H1 (cell line): ENCODE measurements around the gene PTPRD. TPM values are rescaled to one million over a fixed set of nuclear protein-coding genes. Genes with fewer than 3 reads are reported as not detected.

Experiments used
- CTCF ChIA-PET: fragments of 300-600 bp; sonication (Branson Sonifier 250); formaldehyde crosslinking; loops from one replicate; lab custom pipeline; 2021; ENCODE audit not compliant: partially characterized antibody; lab: Charles Lee
- POLR2A ChIA-PET: fragments of 300-600 bp; sonication (Branson Sonifier 250); formaldehyde crosslinking; loops from one replicate; lab custom pipeline; 2021; ENCODE audit warnings: inconsistent platforms; ENCODE audit not compliant: partially characterized antibody; lab: Charles Lee
- DNase-seq, 2 experiments: peaks; one replicate each; pipeline versions ENCODE4 v3.0.0 to v3.0.0-alpha.2; 2010 to 2022; ENCODE audit warnings: low spot score in 2 of 2, low read depth in 1 of 2, mixed read lengths in 1 of 2
- FAIRE-seq: peaks from 2 replicates; lab custom pipeline; 2011; peaks lifted over from hg19 to GRCh38; lab: Jason Lieb, UNC
- H2AFZ ChIP-seq: 2 replicates; pipeline ENCODE4 v1.8.1; 2012; ENCODE audit warnings: low read length, inconsistent platforms
- H2AK5ac ChIP-seq: 2 replicates; pipeline ENCODE4 v1.6.1; 2013; ENCODE audit warnings: low read depth, low read length
- H2BK120ac ChIP-seq: replicated peaks from 2 replicates; pipeline ENCODE3; 2013; ENCODE audit warnings: low read depth, low read length, inconsistent platforms
- H2BK12ac ChIP-seq: 2 replicates; pipeline ENCODE4 v1.6.1; 2013; ENCODE audit warnings: low read depth, low read length
- H2BK15ac ChIP-seq: 2 replicates; pipeline ENCODE4 v1.6.1; 2013; ENCODE audit warnings: low read length
- H2BK20ac ChIP-seq: 2 replicates; pipeline ENCODE4 v1.6.1; 2013; ENCODE audit warnings: low read length
- H2BK5ac ChIP-seq: 2 replicates; pipeline ENCODE4 v1.6.1; 2013; ENCODE audit warnings: low read depth, low read length
- H3K14ac ChIP-seq: 2 replicates; pipeline ENCODE4 v1.6.1; 2013; ENCODE audit warnings: inconsistent platforms; ENCODE audit not compliant: insufficient read length
- H3K18ac ChIP-seq: 2 replicates; pipeline ENCODE4 v1.6.1; 2013; ENCODE audit warnings: low read length; ENCODE audit errors: extremely low read depth
- H3K23ac ChIP-seq: 2 replicates; pipeline ENCODE4 v1.6.1; 2013; ENCODE audit warnings: inconsistent platforms; ENCODE audit not compliant: insufficient read length
- H3K23me2 ChIP-seq: 2 replicates; pipeline ENCODE4 v1.6.1; 2013; ENCODE audit warnings: low read depth, low read length
- H3K27ac ChIP-seq: 2 replicates; pipeline ENCODE4 v1.6.1; 2011; ENCODE audit warnings: low read depth, low read length, inconsistent platforms
- H3K27me3 ChIP-seq, 4 experiments: replicated peaks in 1 of 4; 1 replicate in 1 of 4; 2 replicates in 3 of 4; pipeline versions ENCODE4 v1.6.1 to v1.8.1; 2011 to 2013; ENCODE audit warnings: low read length in 3 of 4, mild to moderate bottlenecking in 3 of 4, inconsistent platforms in 2 of 4, mixed read lengths in 2 of 4, moderate library complexity in 1 of 4; ENCODE audit not compliant: control insufficient read depth in 3 of 4, insufficient read depth in 3 of 4; ENCODE audit errors: extremely low read depth in 1 of 4
- H3K36me3 ChIP-seq, 4 experiments: 2 replicates each; pipeline versions ENCODE4 v1.6.1 to v1.8.1; 2011 to 2013; ENCODE audit warnings: mild to moderate bottlenecking in 4 of 4, low read length in 3 of 4, moderate library complexity in 2 of 4, control low read depth in 1 of 4, inconsistent platforms in 1 of 4; ENCODE audit not compliant: insufficient read depth in 4 of 4, control insufficient read depth in 2 of 4
- H3K4ac ChIP-seq: replicated peaks from 2 replicates; pipeline ENCODE3; 2013; ENCODE audit warnings: low read length, low read depth, mixed read lengths, inconsistent platforms; ENCODE audit not compliant: insufficient read length
- H3K4me1 ChIP-seq, 4 experiments: replicated peaks in 1 of 4; 1 replicate in 1 of 4; 2 replicates in 3 of 4; pipeline versions ENCODE4 v1.6.1 to v1.8.1; 2011 to 2013; ENCODE audit warnings: low read length in 3 of 4, inconsistent platforms in 2 of 4, mixed read lengths in 1 of 4; ENCODE audit not compliant: insufficient read depth in 4 of 4, control insufficient read depth in 3 of 4
- H3K4me2 ChIP-seq, 2 experiments: 2 replicates each; pipeline versions ENCODE4 v1.6.1 to v1.8.1; 2011 to 2013; ENCODE audit warnings: low read depth in 2 of 2, low read length in 2 of 2, control low read depth in 1 of 2, inconsistent platforms in 1 of 2, mild to moderate bottlenecking in 1 of 2; ENCODE audit not compliant: insufficient read depth in 1 of 2
- H3K4me3 ChIP-seq, 4 experiments: fragments of 200-600, 300-600 bp in 1 of 4; sonication (generic), shearing (Covaris generic), sonication (Bioruptor Twin) in 1 of 4; 2 replicates each; pipeline versions ENCODE4 v1.5.1 to v1.8.1; 2011 to 2016; ENCODE audit warnings: low read length in 4 of 4, low read depth in 3 of 4, control low read depth in 2 of 4, inconsistent platforms in 2 of 4, mild to moderate bottlenecking in 2 of 4, mixed read lengths in 1 of 4, moderate library complexity in 1 of 4; ENCODE audit not compliant: insufficient read depth in 2 of 4; ENCODE audit errors: extremely low read depth in 1 of 4
- H3K56ac ChIP-seq: replicated peaks from 2 replicates; pipeline ENCODE3; 2013; ENCODE audit warnings: low read depth, mild to moderate bottlenecking, mixed read lengths, low read length, inconsistent platforms; ENCODE audit not compliant: insufficient read length
- H3K79me1 ChIP-seq: 2 replicates; pipeline ENCODE4 v1.6.1; 2013; ENCODE audit warnings: low read depth, low read length, control low read depth
- H3K79me2 ChIP-seq, 2 experiments: 2 replicates each; pipeline versions ENCODE4 v1.6.1 to v1.8.1; 2012 to 2013; ENCODE audit warnings: low read length in 2 of 2, mild to moderate bottlenecking in 2 of 2, inconsistent platforms in 1 of 2; ENCODE audit not compliant: insufficient read depth in 2 of 2, control insufficient read depth in 1 of 2
- H3K9ac ChIP-seq, 4 experiments: replicated peaks in 1 of 4; 1 replicate in 1 of 4; 2 replicates in 3 of 4; pipeline versions ENCODE4 v1.6.1 to v1.8.1; 2011 to 2013; ENCODE audit warnings: low read depth in 3 of 4, low read length in 3 of 4, control low read depth in 2 of 4, mild to moderate bottlenecking in 2 of 4, moderate library complexity in 2 of 4, inconsistent platforms in 1 of 4; ENCODE audit errors: extremely low read depth in 1 of 4
- H3K9me3 ChIP-seq, 2 experiments: 2 replicates each; pipeline versions ENCODE4 v1.6.1 to v1.8.1; 2012 to 2013; ENCODE audit warnings: mild to moderate bottlenecking in 2 of 2, moderate library complexity in 2 of 2, control low read depth in 1 of 2, inconsistent platforms in 1 of 2, low read depth in 1 of 2, low read length in 1 of 2, mixed read lengths in 1 of 2; ENCODE audit not compliant: insufficient read depth in 2 of 2
- H4K20me1 ChIP-seq, 2 experiments: replicated peaks in 1 of 2; 2 replicates each; pipeline versions ENCODE3 to v1.8.1; 2011 to 2013; ENCODE audit warnings: inconsistent platforms in 2 of 2, low read length in 2 of 2, mild to moderate bottlenecking in 1 of 2; ENCODE audit not compliant: insufficient read depth in 2 of 2, control insufficient read depth in 1 of 2
- H4K5ac ChIP-seq: 2 replicates; pipeline ENCODE4 v1.6.1; 2013; ENCODE audit warnings: low read length, low read depth, mixed read lengths, inconsistent platforms; ENCODE audit not compliant: insufficient read length
- H4K8ac ChIP-seq: 2 replicates; pipeline ENCODE4 v1.8.0; 2013; ENCODE audit warnings: mild to moderate bottlenecking, moderate library complexity, low read length, inconsistent platforms; ENCODE audit not compliant: insufficient read depth; ENCODE audit errors: extremely low read depth
- H4K91ac ChIP-seq: replicated peaks from 2 replicates; pipeline ENCODE3; 2013; ENCODE audit warnings: low read length, mixed read lengths, inconsistent platforms; ENCODE audit not compliant: insufficient read length
- NRF1 ChIP-seq: IDR thresholded peaks from 2 replicates; pipeline ENCODE4 v1.6.1; 2011; ENCODE audit warnings: mild to moderate bottlenecking, low read depth, low read length, improper control_type of control experiment
- polyA plus RNA-seq, 7 experiments: library from polyadenylated mRNA; depleted of rRNA in 3 of 7; stranded (reverse) in 5 of 7; unstranded in 2 of 7; fragments of >200 nt in 5 of 7; fragments of 200-250 nt in 2 of 7; gene quantifications; 1 replicate in 5 of 7; 2 replicates in 1 of 7; 4 replicates in 1 of 7; pipeline versions ENCODE4 v1.2.1 to v1.2.3, GENCODE V29; 2011 to 2013; ENCODE audit warnings: missing spikeins in 2 of 7, mixed read lengths in 2 of 7
- total RNA-seq: library from RNA; stranded (reverse); fragmentation: NEBNext Ultra II Directional; extraction: Animal tissue kit (Norgen Biotek cat#: 25700); gene quantifications from 2 replicates; pipeline ENCODE4 v1.2.1, GENCODE V29; 2021

PTPRD gene
- total and polyA plus RNA-seq, 2 of the 8 experiments (the other 6 are each of a cell fraction or from before 2014, with no cell fraction given), result 17.2 to 77.0 TPM

GRCh38 chr9:9223175-9223574, 1389.6 kb downstream of the PTPRD start:
- Histone ChIP-seq H2BK15ac (no peak overlapping the region), H2AK5ac (no peak overlapping the region), H2AFZ (no peak overlapping the region), H4K5ac (no peak overlapping the region), H3K23ac (no peak overlapping the region), H4K8ac (no peak overlapping the region), H3K4me1 (no peaks in the 10 kb centered on the region), H3K79me1 (no peaks in the 10 kb centered on the region), H3K9me3 (no peaks in the 10 kb centered on the region), H3K36me3 (no peaks in the 10 kb centered on the region), H2BK12ac (no peak overlapping the region), H2BK20ac (no peak overlapping the region)
- DNase-seq, result no peak
- CTCF ChIA-PET, result no interaction called here
- TF ChIP-seq NRF1, result no peak
- TF ChIP-seq, all 59 proteins: peak for 0
- Histone ChIP-seq H3K4me3 (no peak overlapping the region), H3K4me2 (no peak overlapping the region), H2BK120ac (no peak overlapping the region), H3K18ac (no peak overlapping the region), H3K56ac (no peak overlapping the region), H2BK5ac (no peak overlapping the region), H3K27me3 (no peaks in the 10 kb centered on the region), H3K27ac (no peak overlapping the region), H3K23me2 (no peaks in the 10 kb centered on the region), H3K9ac (no peak overlapping the region), H3K14ac (no peak overlapping the region), H3K79me2 (no peaks in the 10 kb centered on the region), H3K4ac (no peak overlapping the region), H4K91ac (no peak overlapping the region), H4K20me1 (no peaks in the 10 kb centered on the region)
- POLR2A ChIA-PET, result no interaction called here
- no peak for FAIRE-seq
